ENCODE measurements around the gene ZWILCH.

- TF ChIP-seq, protein P1, sequence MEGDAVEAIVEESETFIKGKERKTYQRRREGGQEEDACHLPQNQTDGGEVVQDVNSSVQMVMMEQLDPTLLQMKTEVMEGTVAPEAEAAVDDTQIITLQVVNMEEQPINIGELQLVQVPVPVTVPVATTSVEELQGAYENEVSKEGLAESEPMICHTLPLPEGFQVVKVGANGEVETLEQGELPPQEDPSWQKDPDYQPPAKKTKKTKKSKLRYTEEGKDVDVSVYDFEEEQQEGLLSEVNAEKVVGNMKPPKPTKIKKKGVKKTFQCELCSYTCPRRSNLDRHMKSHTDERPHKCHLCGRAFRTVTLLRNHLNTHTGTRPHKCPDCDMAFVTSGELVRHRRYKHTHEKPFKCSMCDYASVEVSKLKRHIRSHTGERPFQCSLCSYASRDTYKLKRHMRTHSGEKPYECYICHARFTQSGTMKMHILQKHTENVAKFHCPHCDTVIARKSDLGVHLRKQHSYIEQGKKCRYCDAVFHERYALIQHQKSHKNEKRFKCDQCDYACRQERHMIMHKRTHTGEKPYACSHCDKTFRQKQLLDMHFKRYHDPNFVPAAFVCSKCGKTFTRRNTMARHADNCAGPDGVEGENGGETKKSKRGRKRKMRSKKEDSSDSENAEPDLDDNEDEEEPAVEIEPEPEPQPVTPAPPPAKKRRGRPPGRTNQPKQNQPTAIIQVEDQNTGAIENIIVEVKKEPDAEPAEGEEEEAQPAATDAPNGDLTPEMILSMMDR (IDR thresholded peaks at IDR 0.05), result no peak
- no peak for TF ChIP-seq POLR2A (IDR thresholded peaks at IDR 0.05)
- no peak for TF ChIP-seq POLR2AphosphoS5 (IDR thresholded peaks at IDR 0.05)
Measured at GRCh38 chr15:66594344-66594743, 89.2 kb downstream of the ZWILCH start.

Measured in prostate gland (tissue), 2 donors.